Common myeloid progenitor, CD34-positive (primary cell): ENCODE results near the gene MTMR10.

Source experiments
- CTCF ChIA-PET: fragments of 350-600 bp; sonication (Branson Sonifier 250); formaldehyde crosslinking; loops from one replicate; lab custom pipeline; 2021; ENCODE audit warnings: antibody characterized with exemption; lab: Charles Lee
- POLR2A ChIA-PET: fragments of 350-600 bp; sonication (Branson Sonifier 250); formaldehyde crosslinking; loops from one replicate; lab custom pipeline; 2021; ENCODE audit warnings: antibody characterized with exemption; lab: Charles Lee
- DNase-seq, 3 donors: peaks; one replicate each; pipeline versions ENCODE4 v3.0.0 to v3.0.0-alpha.2; 2013
- H3K27ac ChIP-seq, 2 experiments: 1 replicate in 1 of 2; 2 replicates in 1 of 2; pipeline ENCODE4 v1.7.0; 2013; ENCODE audit warnings: inconsistent platforms in 2 of 2, low read length in 2 of 2, mild to moderate bottlenecking in 2 of 2, low read depth in 1 of 2, moderate library complexity in 1 of 2; ENCODE audit not compliant: severe bottlenecking in 2 of 2, insufficient read depth in 1 of 2, poor library complexity in 1 of 2
- H3K27me3 ChIP-seq, 5 experiments: replicated peaks in 2 of 5; 1 replicate in 3 of 5; 2 replicates in 2 of 5; pipeline versions ENCODE4 v1.6.1 to v1.7.0; 2013; ENCODE audit warnings: low read length in 4 of 5, mild to moderate bottlenecking in 2 of 5, moderate library complexity in 2 of 5, inconsistent platforms in 1 of 5; ENCODE audit not compliant: insufficient read depth in 5 of 5, control insufficient read depth in 4 of 5
- H3K36me3 ChIP-seq, 4 experiments: 1 replicate in 2 of 4; 2 replicates in 2 of 4; pipeline versions ENCODE4 v1.6.1 to v1.7.0; 2013; ENCODE audit warnings: low read length in 3 of 4, control low read depth in 1 of 4, mild to moderate bottlenecking in 1 of 4; ENCODE audit not compliant: control insufficient read depth in 4 of 4, insufficient read depth in 4 of 4
- H3K4me1 ChIP-seq, 4 experiments: 1 replicate in 3 of 4; 2 replicates in 1 of 4; pipeline versions ENCODE4 v1.6.1 to v1.7.1; 2013; ENCODE audit warnings: low read length in 3 of 4, mild to moderate bottlenecking in 3 of 4, control low read depth in 1 of 4, inconsistent platforms in 1 of 4, moderate library complexity in 1 of 4; ENCODE audit not compliant: control insufficient read depth in 4 of 4, insufficient read depth in 4 of 4; ENCODE audit errors: control extremely low read depth in 1 of 4
- H3K4me3 ChIP-seq, 7 experiments: 1 replicate in 4 of 7; 2 replicates in 3 of 7; pipeline versions ENCODE4 v1.5.1 to v1.7.0; 2013; ENCODE audit warnings: mild to moderate bottlenecking in 7 of 7, low read length in 6 of 7, moderate library complexity in 6 of 7, inconsistent platforms in 2 of 7, low read depth in 2 of 7, control low read depth in 1 of 7; ENCODE audit not compliant: insufficient read depth in 4 of 7, control insufficient read depth in 1 of 7; ENCODE audit errors: extremely low read depth in 1 of 7
- H3K9me3 ChIP-seq, 5 experiments: 1 replicate in 4 of 5; 2 replicates in 1 of 5; pipeline versions ENCODE4 v1.6.1 to v1.7.1; 2013; ENCODE audit warnings: low read length in 4 of 5, mild to moderate bottlenecking in 2 of 5, inconsistent platforms in 1 of 5, low read depth in 1 of 5, moderate library complexity in 1 of 5; ENCODE audit not compliant: control insufficient read depth in 4 of 5, insufficient read depth in 2 of 5; ENCODE audit errors: control extremely low read depth in 1 of 5
- WGBS: methylation state at CpG from one replicate; pipeline ENCODE4 v1.1.5; 2013; ENCODE audit not compliant: insufficient coverage; 5-methylcytosine and 5-hydroxymethylcytosine counted together

MTMR10 gene

DNA sequence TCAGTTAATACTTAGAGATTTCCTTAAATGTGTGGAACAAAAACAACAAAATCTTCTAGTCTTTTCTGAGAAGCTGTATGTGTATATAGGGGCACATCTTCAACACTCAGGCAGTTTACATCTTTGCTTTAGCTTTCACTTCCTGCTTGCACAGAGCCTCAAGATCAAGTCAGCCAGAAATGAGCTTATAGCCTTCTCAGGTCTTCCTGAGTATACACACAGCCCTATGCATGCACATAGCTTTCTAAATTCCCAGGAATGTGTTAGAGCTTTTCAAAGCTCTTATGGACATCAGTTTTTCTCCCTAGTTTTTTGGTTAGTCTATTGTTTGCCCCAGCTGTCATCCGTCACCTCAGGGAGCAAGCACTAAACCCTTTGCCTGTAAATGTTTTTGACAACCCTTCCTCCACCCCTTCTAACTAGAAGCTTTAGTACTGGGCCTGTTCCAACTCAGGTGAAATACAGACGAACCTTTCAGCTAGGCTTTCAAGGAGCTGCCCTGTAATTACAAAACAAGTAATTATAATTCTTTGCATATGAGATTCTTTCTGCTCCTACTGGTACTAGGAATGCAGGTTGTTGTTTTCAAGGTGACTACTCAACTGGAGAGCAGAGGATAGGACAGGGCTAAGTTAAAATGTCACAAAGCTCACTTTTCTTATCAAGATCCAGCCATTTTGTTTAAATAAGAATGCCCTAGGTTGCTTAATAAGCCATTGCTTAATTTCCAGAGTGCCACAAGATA lies 22.6 kb upstream of the MTMR10 start:
- CTCF ChIA-PET: interaction anchor here (1.3 kb wide), 1 partner anchor 115 kb away, joined by 3 read pairs; no protein-coding TSS in a partner anchor
- H3K9me3 ChIP-seq: peaks cover 0 to 32% (median 8%) of the 10 kb centered on the region in 5 experiments
- no peaks in the 10 kb centered on the region for H3K27me3 ChIP-seq
- H3K4me1 ChIP-seq: peaks cover 0 to 4% (median 0%) of the 10 kb centered on the region in 4 experiments
- no peak overlapping the region for H3K27ac ChIP-seq
- H3K4me3 ChIP-seq: no peak overlapping the region
- DNase-seq: no peak
- POLR2A ChIA-PET: no interaction called here
- WGBS: 100% methylated on average over 1 of the region's 2 CpGs
- H3K36me3 ChIP-seq: no peaks in the 10 kb centered on the region

DNA sequence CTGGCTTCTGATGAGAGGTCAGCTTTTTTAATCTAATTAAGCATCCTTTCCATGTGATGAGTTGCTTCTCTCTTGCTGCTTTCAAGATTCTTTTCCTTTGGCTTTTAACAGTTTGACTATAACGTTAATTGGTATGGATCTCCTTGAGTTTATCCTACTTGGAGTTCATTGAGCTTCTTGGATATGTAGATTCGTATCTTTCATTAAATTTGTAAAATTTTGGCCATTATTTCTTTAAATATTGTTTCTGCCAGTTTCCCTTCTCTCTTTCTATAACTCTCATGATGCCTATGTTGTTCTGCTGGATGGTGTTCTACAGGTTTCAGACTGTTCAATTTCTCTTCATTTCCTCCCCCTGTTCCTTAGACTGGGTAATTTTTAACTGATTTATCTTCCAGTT lies 21.0 kb upstream of the MTMR10 start:
- POLR2A ChIA-PET: no interaction called here
- H3K27ac ChIP-seq: no peak overlapping the region
- CTCF ChIA-PET: no interaction called here
- WGBS: no CpG with 5 or more reads among the region's 2 CpGs
- peaks cover 0 to 4% (median 0%) of the 10 kb centered on the region in 4 experiments for H3K4me1 ChIP-seq
- H3K36me3 ChIP-seq: no peaks in the 10 kb centered on the region
- peaks cover 0 to 32% (median 8%) of the 10 kb centered on the region in 5 experiments for H3K9me3 ChIP-seq
- no peaks in the 10 kb centered on the region for H3K27me3 ChIP-seq
- DNase-seq: no peak
- H3K4me3 ChIP-seq: no peak overlapping the region

DNA sequence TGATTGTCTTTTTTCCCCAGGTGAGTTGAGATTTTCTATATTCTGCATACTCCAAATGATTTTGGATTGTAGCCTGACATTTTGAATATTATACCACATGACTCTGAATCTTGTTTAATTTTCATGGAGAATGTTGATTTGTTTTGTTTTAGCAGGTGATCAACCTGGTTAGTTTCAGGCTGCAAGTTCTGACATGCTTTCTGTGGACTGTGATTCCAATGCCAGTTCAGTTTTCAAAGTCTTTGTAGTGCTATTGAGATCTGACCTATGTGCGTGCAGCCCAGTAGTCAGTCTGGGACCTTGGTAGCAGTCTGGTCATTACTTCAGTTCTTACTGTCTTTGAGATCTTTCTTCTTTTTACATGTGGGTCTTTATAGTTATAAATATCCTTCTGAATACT lies 18.6 kb upstream of the MTMR10 start:
- Histone ChIP-seq H3K27ac (no peak overlapping the region), H3K4me1 (peaks cover 0 to 8% (median 2%) of the 10 kb centered on the region in 4 experiments), H3K27me3 (no peaks in the 10 kb centered on the region), H3K4me3 (no peak overlapping the region), H3K36me3 (no peaks in the 10 kb centered on the region), H3K9me3 (peaks cover 0 to 32% (median 8%) of the 10 kb centered on the region in 5 experiments)
- POLR2A ChIA-PET: no interaction called here
- WGBS: no CpG with 5 or more reads among the region's 1 CpG
- DNase-seq: no peak
- CTCF ChIA-PET: no interaction called here

DNA sequence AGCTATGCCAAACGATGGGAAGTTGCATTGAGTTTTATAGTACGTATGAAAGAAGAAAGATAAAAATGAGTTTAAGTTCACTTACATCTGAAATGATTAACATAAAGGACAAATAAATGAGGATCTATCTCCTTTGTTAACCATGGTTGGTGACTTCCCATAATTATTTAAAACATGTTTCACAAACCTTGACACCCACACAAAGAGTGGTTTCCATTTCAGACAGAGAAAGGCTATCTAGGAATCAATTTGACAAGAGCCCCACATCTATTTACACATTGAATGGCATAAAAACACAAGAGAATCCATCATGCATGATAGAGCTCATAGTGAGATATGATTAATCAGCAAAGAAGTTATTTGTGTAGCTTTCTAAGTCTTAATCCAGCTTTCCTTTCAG lies 14.2 kb upstream of the MTMR10 start:
- Histone ChIP-seq H3K36me3 (no peaks in the 10 kb centered on the region), H3K27me3 (peaks cover 0 to 2% (median 0%) of the 10 kb centered on the region in 5 experiments), H3K4me3 (no peak overlapping the region), H3K27ac (no peak overlapping the region), H3K4me1 (peaks cover 4 to 20% (median 16%) of the 10 kb centered on the region in 4 experiments), H3K9me3 (peaks cover 0 to 6% (median 0%) of the 10 kb centered on the region in 5 experiments)
- no peak for DNase-seq
- no CpG with 5 or more reads among the region's 2 CpGs for WGBS
- ChIA-PET POLR2A (interaction anchor here (1.1 kb wide), 1 partner anchor 10 kb away, joined by 3 read pairs; no protein-coding TSS in a partner anchor), CTCF (interaction anchor here (0.8 to 3.2 kb wide), 5 partner anchors 10 to 35 kb away, joined by 3 to 7 read pairs (median 3); no protein-coding TSS in a partner anchor)

DNA sequence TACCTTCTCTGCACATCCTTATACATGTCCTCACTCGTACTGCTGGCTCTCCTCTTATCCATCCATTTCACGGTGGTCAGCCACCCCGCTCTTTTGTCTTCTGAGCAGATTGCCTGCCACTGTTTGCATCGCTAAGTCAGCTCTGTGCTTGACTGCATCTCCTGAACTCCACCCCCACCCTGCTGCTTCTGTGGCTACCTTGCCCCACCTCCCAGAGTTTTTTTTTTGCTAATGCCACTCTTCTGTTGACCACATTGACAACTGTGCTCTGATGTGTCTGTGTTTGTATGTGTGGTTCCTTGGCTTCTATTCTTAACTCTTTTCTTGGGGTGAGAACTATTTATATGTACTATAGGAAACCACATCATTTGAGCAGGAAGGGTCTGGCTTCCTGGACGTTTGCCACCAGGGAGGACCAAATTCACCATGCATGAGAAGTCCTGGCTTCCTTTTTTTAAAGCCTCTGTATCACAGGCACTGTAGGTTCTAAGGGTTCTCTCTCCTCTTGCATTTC lies 12.8 kb upstream of the MTMR10 start:
- Histone ChIP-seq H3K27ac (no peak overlapping the region), H3K4me1 (peaks cover 4 to 20% (median 16%) of the 10 kb centered on the region in 4 experiments), H3K36me3 (no peaks in the 10 kb centered on the region), H3K9me3 (no peaks in the 10 kb centered on the region), H3K4me3 (peak overlapping the region in 6 of 7 experiments; percentile 5 to 65 (median 43)), H3K27me3 (peaks cover 0 to 2% (median 0%) of the 10 kb centered on the region in 5 experiments)
- ChIA-PET POLR2A (interaction anchor here (0.6 to 1.8 kb wide), 5 partner anchors 13 to 1841 kb away, joined by 3 to 9 read pairs (median 5); partner anchors contain the start of gene MTMR10), CTCF (interaction anchor here (0.8 to 1.4 kb wide), 2 partner anchors 13 to 20 kb away, joined by 3 read pairs; no protein-coding TSS in a partner anchor)
- 0% methylated on average over 5 of the region's 5 CpGs for WGBS
- DNase-seq: peak; percentile 75 to 97 (median 96)

DNA sequence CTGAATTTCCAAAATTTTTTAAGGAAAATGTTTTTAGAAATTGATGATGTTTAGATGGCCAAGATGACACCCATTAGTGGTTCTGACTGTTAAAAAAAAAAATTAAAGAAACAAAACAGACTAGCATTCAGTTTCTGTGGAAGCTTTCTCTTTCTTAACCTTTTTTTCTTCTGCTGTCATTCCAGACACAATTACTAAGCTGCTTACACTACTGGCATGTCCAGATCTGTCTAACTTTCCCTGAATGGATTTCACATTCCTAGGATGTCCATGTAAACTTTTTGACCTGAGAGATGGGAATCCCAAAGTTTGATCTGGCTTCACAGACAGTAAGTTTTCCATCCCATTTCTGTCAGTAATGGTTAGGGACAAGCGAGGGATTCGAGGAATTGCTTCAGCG lies 10.3 kb upstream of the MTMR10 start:
- H3K27me3 ChIP-seq: peaks cover 0 to 2% (median 0%) of the 10 kb centered on the region in 5 experiments
- H3K4me1 ChIP-seq: peaks cover 4 to 20% (median 16%) of the 10 kb centered on the region in 4 experiments
- POLR2A ChIA-PET: no interaction called here
- no peak for DNase-seq
- no peaks in the 10 kb centered on the region for H3K36me3 ChIP-seq
- CTCF ChIA-PET: interaction anchor here (0.7 to 1.4 kb wide), 2 partner anchors 17 to 28 kb away, joined by 3 to 4 read pairs; no protein-coding TSS in a partner anchor
- no peak overlapping the region for H3K27ac ChIP-seq
- no peak overlapping the region for H3K4me3 ChIP-seq
- no peaks in the 10 kb centered on the region for H3K9me3 ChIP-seq
- 100% methylated on average over 3 of the region's 3 CpGs for WGBS
